MM.1S (cell line): Measurements from ENCODE around the gene PLPPR4.

ENCODE experiments used
- DNase-seq: peaks from one replicate; pipeline ENCODE4 v3.0.0-alpha.2; 2015
- H2AFZ ChIP-seq: fragments of 300-600 bp; sonication (generic); 2 replicates; pipeline ENCODE4 v1.6.0; 2016; ENCODE audit warnings: antibody characterized with exemption, low read length
- H3F3A ChIP-seq: fragments of 300-600 bp; sonication (generic); 2 replicates; pipeline ENCODE4 v1.6.1; 2016; ENCODE audit warnings: mild to moderate bottlenecking, antibody characterized with exemption, low read length, moderate library complexity, mixed read lengths; ENCODE audit not compliant: insufficient read depth
- H3K27ac ChIP-seq: fragments of 300-600 bp; sonication (generic); 2 replicates; pipeline ENCODE4 v1.5.1; 2016; ENCODE audit warnings: mild to moderate bottlenecking, low read length
- H3K27me3 ChIP-seq: fragments of 300-600 bp; sonication (generic); replicated peaks from 2 replicates; pipeline ENCODE4 v1.6.0; 2016; ENCODE audit warnings: low read length; ENCODE audit not compliant: insufficient read depth
- H3K36me3 ChIP-seq: fragments of 300-600 bp; sonication (generic); replicated peaks from 2 replicates; pipeline ENCODE4 v1.6.1; 2016; ENCODE audit warnings: mild to moderate bottlenecking, low read length, mixed read lengths; ENCODE audit not compliant: insufficient read depth
- H3K4me1 ChIP-seq: fragments of 300-600 bp; sonication (generic); 2 replicates; pipeline ENCODE4 v1.6.1; 2016; ENCODE audit warnings: low read length, mixed read lengths
- H3K4me2 ChIP-seq: fragments of 300-600 bp; sonication (generic); 2 replicates; pipeline ENCODE4 v1.6.0; 2016; ENCODE audit warnings: low read depth, low read length
- H3K4me3 ChIP-seq: fragments of 300-600 bp; sonication (generic); 2 replicates; pipeline ENCODE4 v1.5.1; 2016; ENCODE audit warnings: low read length, mixed read lengths
- H3K79me2 ChIP-seq: fragments of 300-600 bp; sonication (generic); 2 replicates; pipeline ENCODE4 v1.6.1; 2016; ENCODE audit warnings: mixed run types, low read length, mixed read lengths
- H3K9ac ChIP-seq: fragments of 300-600 bp; sonication (generic); 2 replicates; pipeline ENCODE4 v1.6.1; 2016; ENCODE audit warnings: low read length, mixed read lengths
- H3K9me2 ChIP-seq: fragments of 300-600 bp; sonication (generic); replicated peaks from 2 replicates; pipeline ENCODE4 v1.6.1; 2016; ENCODE audit warnings: mild to moderate bottlenecking, low read length, mixed read lengths; ENCODE audit not compliant: insufficient read depth
- H3K9me3 ChIP-seq: fragments of 300-600 bp; sonication (generic); replicated peaks from 2 replicates; pipeline ENCODE4 v1.6.1; 2016; ENCODE audit warnings: mild to moderate bottlenecking, low read length, mixed read lengths; ENCODE audit not compliant: insufficient read depth
- H4K20me1 ChIP-seq: fragments of 300-600 bp; sonication (generic); 2 replicates; pipeline ENCODE4 v1.6.1; 2016; ENCODE audit warnings: mild to moderate bottlenecking, low read length, moderate library complexity, mixed read lengths; ENCODE audit not compliant: insufficient read depth
- EZH2 ChIP-seq: fragments of 300-600 bp; sonication (generic); optimal IDR thresholded peaks from 2 replicates; pipeline ENCODE3; 2017; ENCODE audit warnings: low read depth, mild to moderate bottlenecking, antibody characterized with exemption, low read length, mixed read lengths
- EZH2phosphoT487 ChIP-seq: fragments of 300-600 bp; sonication (generic); IDR thresholded peaks from 2 replicates; pipeline ENCODE4 v1.6.1; 2018; ENCODE audit warnings: antibody characterized with exemption, low read length
- TF ChIP-seq, protein P1 (sequence below): fragments of 300-600 bp; sonication (generic); IDR thresholded peaks from 2 replicates; pipeline ENCODE4 v1.5.1; 2016; ENCODE audit warnings: antibody characterized with exemption, low read length, mixed read lengths

PLPPR4 gene

GRCh38 chr1:99218572-99218971 is 45.7 kb upstream of the PLPPR4 start:
- no peak overlapping the region for H2AFZ ChIP-seq
- H3K79me2 ChIP-seq = no peaks in the 10 kb centered on the region
- no peaks in the 10 kb centered on the region for H3K9me2 ChIP-seq
- TF ChIP-seq EZH2phosphoT487 (no peak), EZH2 (no peak)
- TF ChIP-seq, protein P1, sequence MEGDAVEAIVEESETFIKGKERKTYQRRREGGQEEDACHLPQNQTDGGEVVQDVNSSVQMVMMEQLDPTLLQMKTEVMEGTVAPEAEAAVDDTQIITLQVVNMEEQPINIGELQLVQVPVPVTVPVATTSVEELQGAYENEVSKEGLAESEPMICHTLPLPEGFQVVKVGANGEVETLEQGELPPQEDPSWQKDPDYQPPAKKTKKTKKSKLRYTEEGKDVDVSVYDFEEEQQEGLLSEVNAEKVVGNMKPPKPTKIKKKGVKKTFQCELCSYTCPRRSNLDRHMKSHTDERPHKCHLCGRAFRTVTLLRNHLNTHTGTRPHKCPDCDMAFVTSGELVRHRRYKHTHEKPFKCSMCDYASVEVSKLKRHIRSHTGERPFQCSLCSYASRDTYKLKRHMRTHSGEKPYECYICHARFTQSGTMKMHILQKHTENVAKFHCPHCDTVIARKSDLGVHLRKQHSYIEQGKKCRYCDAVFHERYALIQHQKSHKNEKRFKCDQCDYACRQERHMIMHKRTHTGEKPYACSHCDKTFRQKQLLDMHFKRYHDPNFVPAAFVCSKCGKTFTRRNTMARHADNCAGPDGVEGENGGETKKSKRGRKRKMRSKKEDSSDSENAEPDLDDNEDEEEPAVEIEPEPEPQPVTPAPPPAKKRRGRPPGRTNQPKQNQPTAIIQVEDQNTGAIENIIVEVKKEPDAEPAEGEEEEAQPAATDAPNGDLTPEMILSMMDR = no peak
- H4K20me1 ChIP-seq = no peaks in the 10 kb centered on the region
- no peak overlapping the region for H3K27ac ChIP-seq
- H3K4me2 ChIP-seq = no peak overlapping the region
- no peaks in the 10 kb centered on the region for H3K36me3 ChIP-seq
- H3K4me3 ChIP-seq = no peak overlapping the region
- H3K4me1 ChIP-seq = no peaks in the 10 kb centered on the region
- H3K9ac ChIP-seq = no peak overlapping the region
- H3F3A ChIP-seq = no peaks in the 10 kb centered on the region
- no peak for DNase-seq
- no peaks in the 10 kb centered on the region for H3K9me3 ChIP-seq
- H3K27me3 ChIP-seq = 0 out of 2 replicates have a peak, but pooled peaks cover 4% of the 10 kb centered on the region

DNA sequence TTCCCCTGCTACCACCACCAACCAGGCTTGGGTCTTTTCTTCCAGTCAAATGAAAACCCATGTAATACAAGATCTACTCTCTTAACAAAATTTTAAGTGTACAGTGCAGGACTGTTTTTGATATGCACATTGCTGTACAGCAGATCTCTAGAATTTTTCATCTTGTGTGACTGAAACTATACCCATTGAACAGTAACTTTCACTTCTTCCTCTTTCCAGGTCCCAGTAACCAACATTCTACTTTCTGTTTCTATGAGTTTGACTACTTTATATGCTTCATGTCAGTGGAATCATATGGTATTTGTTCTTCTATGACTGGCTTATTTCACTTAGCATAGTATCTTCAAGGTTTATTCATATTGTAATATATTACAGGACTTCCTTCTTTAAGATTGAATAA is 45.3 kb upstream of the PLPPR4 start:
- DNase-seq = peak; percentile 16
- H3K4me2 ChIP-seq = no peak overlapping the region
- H3K4me3 ChIP-seq = no peak overlapping the region

GRCh38 chr1:99227056-99227897 is 37.0 kb upstream of the PLPPR4 start:
- Histone ChIP-seq H2AFZ (no peak overlapping the region), H3K79me2 (no peaks in the 10 kb centered on the region)
- no peak for DNase-seq

More for the DNA sequence above, 45.3 kb upstream of the PLPPR4 start:
- no peaks in the 10 kb centered on the region for H3K4me1 ChIP-seq
- H3K9me3 ChIP-seq = no peaks in the 10 kb centered on the region
- no peak overlapping the region for H3K27ac ChIP-seq
- H3K9me2 ChIP-seq = no peaks in the 10 kb centered on the region
- H3F3A ChIP-seq = no peaks in the 10 kb centered on the region
- no peak overlapping the region for H3K9ac ChIP-seq
- no peaks in the 10 kb centered on the region for H3K79me2 ChIP-seq
- 0 out of 2 replicates have a peak, but pooled peaks cover 4% of the 10 kb centered on the region for H3K27me3 ChIP-seq
- no peaks in the 10 kb centered on the region for H4K20me1 ChIP-seq
- H3K36me3 ChIP-seq = no peaks in the 10 kb centered on the region
- TF ChIP-seq, protein P1 = no peak
- TF ChIP-seq EZH2phosphoT487 (no peak), EZH2 (no peak)
- no peak overlapping the region for H2AFZ ChIP-seq

More at GRCh38 chr1:99227056-99227897, 37.0 kb upstream of the PLPPR4 start:
- no peaks in the 10 kb centered on the region for H3K9me2 ChIP-seq
- H3K9me3 ChIP-seq = no peaks in the 10 kb centered on the region
- no peak overlapping the region for H3K9ac ChIP-seq
- no peak overlapping the region for H3K27ac ChIP-seq
- H4K20me1 ChIP-seq = no peaks in the 10 kb centered on the region
- TF ChIP-seq EZH2 (no peak), EZH2phosphoT487 (no peak)
- TF ChIP-seq, protein P1 = no peak
- H3K4me1 ChIP-seq = no peaks in the 10 kb centered on the region
- H3K27me3 ChIP-seq = no peaks in the 10 kb centered on the region
- H3K4me3 ChIP-seq = no peak overlapping the region
- no peak overlapping the region for H3K4me2 ChIP-seq
- no peaks in the 10 kb centered on the region for H3K36me3 ChIP-seq
- H3F3A ChIP-seq = no peaks in the 10 kb centered on the region
